GM21381 (cell line): ENCODE measurements around the gene RASAL3.
"Not testable (repeated sequence)": the region's sequence is repeated elsewhere in the genome, so short reads cannot be mapped to it uniquely, and the experiment has no call there.

Experiments
- ATAC-seq: cut with Tn5 transposase; IDR thresholded peaks from one replicate; pipeline ENCODE4 v1.9.1; 2021; ENCODE audit warnings: mild to moderate bottlenecking, moderate library complexity; ENCODE audit not compliant: unreplicated experiment

Gene RASAL3

GRCh38 chr19:15475169-15475568, 10.8 kb upstream of the RASAL3 start:
- ATAC-seq = no peak

GRCh38 chr19:15473821-15474220, 9.5 kb upstream of the RASAL3 start:
- ATAC-seq = not testable (repeated sequence)

- ATAC-seq = no peak
Measured at GRCh38 chr19:15471639-15472101, 7.3 kb upstream of the RASAL3 start.

GRCh38 chr19:15469513-15470297, 5.4 kb upstream of the RASAL3 start:
- no peak for ATAC-seq

- no peak for ATAC-seq
Measured at GRCh38 chr19:15468675-15469512, 4.5 kb upstream of the RASAL3 start.

GRCh38 chr19:15467734-15468214, 3.4 kb upstream of the RASAL3 start:
- ATAC-seq = no peak

- ATAC-seq = peak; percentile 42
Measured at GRCh38 chr19:15466851-15467733, 2.7 kb upstream of the RASAL3 start.

GRCh38 chr19:15463861-15464371, 428 bp downstream of the RASAL3 start:
- no peak for ATAC-seq

GRCh38 chr19:15461694-15462093, 2.6 kb downstream of the RASAL3 start:
- no peak for ATAC-seq

- ATAC-seq = no peak
Measured at GRCh38 chr19:15457701-15458484, 6.5 kb downstream of the RASAL3 start.

- ATAC-seq = no peak
Measured at GRCh38 chr19:15456871-15457700, 7.3 kb downstream of the RASAL3 start.

GRCh38 chr19:15456441-15456840, 7.9 kb downstream of the RASAL3 start:
- ATAC-seq = no peak

- ATAC-seq = no peak
Measured at GRCh38 chr19:15455996-15456395, 8.3 kb downstream of the RASAL3 start.

- ATAC-seq = no peak
Measured at GRCh38 chr19:15453906-15454860, 10.2 kb downstream of the RASAL3 start.

- no peak for ATAC-seq
Measured at GRCh38 chr19:15453091-15453578, 11.2 kb downstream of the RASAL3 start.

- no peak for ATAC-seq
Measured at GRCh38 chr19:15452111-15453047, 12.0 kb downstream of the RASAL3 start.

GRCh38 chr19:15450528-15450890, 13.8 kb downstream of the RASAL3 start:
- no peak for ATAC-seq
